Measurements from ENCODE around the gene C15orf39. TPM values are rescaled to one million over a fixed set of nuclear protein-coding genes. Genes with fewer than 3 reads are reported as not detected.
"Not testable (repeated sequence)": the region's sequence is repeated elsewhere in the genome, so short reads cannot be mapped to it uniquely, and the experiment has no call there.

C15orf39 gene
- total and polyA plus RNA-seq, 2 donors from 2014 or later: 5.7 to 32.7 TPM

DNA sequence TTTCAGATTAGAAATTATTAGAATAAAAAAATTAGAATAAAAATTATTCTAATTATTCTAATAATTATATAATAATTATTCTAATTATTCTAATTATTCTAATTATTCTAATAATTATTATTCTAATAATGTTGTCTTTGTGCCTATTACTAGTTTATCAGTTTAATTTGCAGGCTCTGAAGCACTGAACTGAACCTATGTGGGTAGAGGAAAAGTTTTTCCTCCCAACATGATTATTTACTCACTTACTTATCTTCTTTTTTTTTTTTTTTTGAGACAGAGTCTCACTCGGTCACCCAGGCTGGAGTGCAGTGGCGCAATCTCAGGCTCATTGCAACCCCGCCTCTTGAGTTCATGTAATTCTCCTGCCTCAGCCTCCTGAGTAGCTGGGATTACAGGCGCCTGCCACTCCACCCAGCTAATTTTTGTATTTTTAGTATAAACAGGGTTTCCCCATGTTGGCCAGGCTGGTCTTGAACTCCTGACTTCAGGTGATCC is 39.7 kb upstream of the C15orf39 start:
- no peak overlapping the region for H3K27ac ChIP-seq (ENCODE audit: low read depth in 2 of 2, low read length in 2 of 2)
- H3K4me1 ChIP-seq (ENCODE audit: control insufficient read depth in 2 of 3, insufficient read depth in 2 of 3, low read depth in 1 of 3, low read length in 3 of 3): no peaks in the 10 kb centered on the region
- intact Hi-C loops (cut with DNase I): no loop called here
- no peak overlapping the region for H3K9ac ChIP-seq (ENCODE audit: low read length in 3 of 3)
- TF ChIP-seq, protein P1, sequence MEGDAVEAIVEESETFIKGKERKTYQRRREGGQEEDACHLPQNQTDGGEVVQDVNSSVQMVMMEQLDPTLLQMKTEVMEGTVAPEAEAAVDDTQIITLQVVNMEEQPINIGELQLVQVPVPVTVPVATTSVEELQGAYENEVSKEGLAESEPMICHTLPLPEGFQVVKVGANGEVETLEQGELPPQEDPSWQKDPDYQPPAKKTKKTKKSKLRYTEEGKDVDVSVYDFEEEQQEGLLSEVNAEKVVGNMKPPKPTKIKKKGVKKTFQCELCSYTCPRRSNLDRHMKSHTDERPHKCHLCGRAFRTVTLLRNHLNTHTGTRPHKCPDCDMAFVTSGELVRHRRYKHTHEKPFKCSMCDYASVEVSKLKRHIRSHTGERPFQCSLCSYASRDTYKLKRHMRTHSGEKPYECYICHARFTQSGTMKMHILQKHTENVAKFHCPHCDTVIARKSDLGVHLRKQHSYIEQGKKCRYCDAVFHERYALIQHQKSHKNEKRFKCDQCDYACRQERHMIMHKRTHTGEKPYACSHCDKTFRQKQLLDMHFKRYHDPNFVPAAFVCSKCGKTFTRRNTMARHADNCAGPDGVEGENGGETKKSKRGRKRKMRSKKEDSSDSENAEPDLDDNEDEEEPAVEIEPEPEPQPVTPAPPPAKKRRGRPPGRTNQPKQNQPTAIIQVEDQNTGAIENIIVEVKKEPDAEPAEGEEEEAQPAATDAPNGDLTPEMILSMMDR (IDR thresholded peaks at IDR 0.05; ENCODE audit: borderline replicate concordance, extremely low read depth, insufficient read depth): no peak
- no peak overlapping the region for H3K4me3 ChIP-seq (ENCODE audit: low read length in 3 of 3)
- no peak for DNase-seq
- no peaks in the 10 kb centered on the region for H3K36me3 ChIP-seq (ENCODE audit: control insufficient read depth in 2 of 3, insufficient read depth in 3 of 3, low read length in 3 of 3)
- no peak for FAIRE-seq
- no peaks in the 10 kb centered on the region for H3K9me3 ChIP-seq (ENCODE audit: control insufficient read depth in 2 of 3, insufficient read depth in 1 of 3, low read length in 3 of 3)
- no peaks in the 10 kb centered on the region for H3K27me3 ChIP-seq (ENCODE audit: control insufficient read depth, insufficient read depth, low read length)

DNA sequence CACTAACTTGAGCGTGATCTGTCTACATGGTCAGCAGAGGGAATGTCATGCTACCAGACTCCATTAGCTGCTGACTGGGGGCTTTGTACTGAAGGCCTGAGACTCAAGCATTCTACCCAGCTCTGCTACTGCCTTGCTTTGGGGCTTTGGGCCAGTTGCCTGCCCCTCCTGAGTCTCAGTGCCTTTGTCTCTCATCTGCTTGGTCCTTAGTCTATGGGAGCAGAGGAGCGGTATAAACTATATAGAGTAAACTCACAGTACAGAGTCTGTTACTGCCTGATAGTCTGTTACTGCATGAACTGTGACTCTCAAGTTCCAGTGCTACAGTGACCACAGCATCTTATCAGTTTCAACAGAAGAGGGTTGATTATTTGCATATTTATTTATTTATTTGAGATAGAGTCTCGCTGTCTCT is 38.5 kb upstream of the C15orf39 start:
- intact Hi-C loops (cut with DNase I): no loop called here
- Histone ChIP-seq H3K36me3 (ENCODE audit: control insufficient read depth in 2 of 3, insufficient read depth in 3 of 3, low read length in 3 of 3) (no peaks in the 10 kb centered on the region), H3K27me3 (ENCODE audit: control insufficient read depth, insufficient read depth, low read length) (no peaks in the 10 kb centered on the region)

DNA sequence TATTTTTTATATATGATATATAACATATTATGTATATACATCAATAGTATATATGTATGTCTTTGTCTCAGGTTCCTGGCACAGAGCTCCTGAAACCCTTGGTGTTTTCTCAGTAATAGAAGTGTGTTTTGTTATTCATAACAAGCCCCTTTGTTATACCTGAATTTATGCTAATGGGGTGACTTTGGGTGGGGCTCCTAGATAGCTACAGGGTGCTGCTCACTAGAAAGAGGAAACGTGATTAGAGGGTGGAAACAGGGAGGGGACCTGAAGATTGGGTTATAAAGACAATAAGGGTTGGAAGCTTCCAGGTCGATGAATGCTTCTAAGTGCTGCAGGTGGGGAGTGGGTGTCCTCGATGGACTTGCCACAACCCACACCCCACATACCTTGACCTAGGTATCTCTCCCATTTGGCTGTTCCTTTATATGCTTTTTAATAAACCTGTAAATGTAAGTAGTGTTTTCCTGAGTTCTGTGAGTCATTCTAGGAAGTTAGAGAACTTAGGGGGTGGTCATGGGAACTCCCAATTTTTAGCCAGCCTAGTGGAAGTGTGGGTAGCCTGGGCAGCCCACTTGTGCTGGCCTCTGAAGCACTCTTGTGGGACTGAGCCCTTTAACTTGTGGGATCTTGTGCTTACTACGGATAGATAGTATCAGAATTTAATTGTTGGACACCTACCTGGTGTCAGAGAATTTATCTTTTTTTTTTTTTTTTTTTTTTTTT is 36.9 kb upstream of the C15orf39 start:
- DNase-seq: no peak
- Histone ChIP-seq H3K27me3 (ENCODE audit: control insufficient read depth, insufficient read depth, low read length) (no peaks in the 10 kb centered on the region), H3K36me3 (ENCODE audit: control insufficient read depth in 2 of 3, insufficient read depth in 3 of 3, low read length in 3 of 3) (no peaks in the 10 kb centered on the region), H3K9ac (ENCODE audit: low read length in 3 of 3) (no peak overlapping the region), H3K27ac (ENCODE audit: low read depth in 2 of 2, low read length in 2 of 2) (no peak overlapping the region), H3K4me3 (ENCODE audit: low read length in 3 of 3) (no peak overlapping the region), H3K9me3 (ENCODE audit: control insufficient read depth in 2 of 3, insufficient read depth in 1 of 3, low read length in 3 of 3) (peaks cover 0 to 5% (median 0%) of the 10 kb centered on the region in 3 donors), H3K4me1 (ENCODE audit: control insufficient read depth in 2 of 3, insufficient read depth in 2 of 3, low read depth in 1 of 3, low read length in 3 of 3) (no peaks in the 10 kb centered on the region)
- intact Hi-C loops (cut with DNase I): no loop called here
- TF ChIP-seq, protein P1 (IDR thresholded peaks at IDR 0.05; ENCODE audit: borderline replicate concordance, extremely low read depth, insufficient read depth): no peak
- FAIRE-seq: no peak

More for the DNA sequence above, 38.5 kb upstream of the C15orf39 start:
- TF ChIP-seq, protein P1 (IDR thresholded peaks at IDR 0.05; ENCODE audit: borderline replicate concordance, extremely low read depth, insufficient read depth): no peak
- Histone ChIP-seq H3K27ac (ENCODE audit: low read depth in 2 of 2, low read length in 2 of 2) (no peak overlapping the region), H3K9ac (ENCODE audit: low read length in 3 of 3) (no peak overlapping the region), H3K4me3 (ENCODE audit: low read length in 3 of 3) (no peak overlapping the region), H3K4me1 (ENCODE audit: control insufficient read depth in 2 of 3, insufficient read depth in 2 of 3, low read depth in 1 of 3, low read length in 3 of 3) (no peaks in the 10 kb centered on the region), H3K9me3 (ENCODE audit: control insufficient read depth in 2 of 3, insufficient read depth in 1 of 3, low read length in 3 of 3) (no peaks in the 10 kb centered on the region)
- FAIRE-seq (no peak), DNase-seq (no peak)

DNA sequence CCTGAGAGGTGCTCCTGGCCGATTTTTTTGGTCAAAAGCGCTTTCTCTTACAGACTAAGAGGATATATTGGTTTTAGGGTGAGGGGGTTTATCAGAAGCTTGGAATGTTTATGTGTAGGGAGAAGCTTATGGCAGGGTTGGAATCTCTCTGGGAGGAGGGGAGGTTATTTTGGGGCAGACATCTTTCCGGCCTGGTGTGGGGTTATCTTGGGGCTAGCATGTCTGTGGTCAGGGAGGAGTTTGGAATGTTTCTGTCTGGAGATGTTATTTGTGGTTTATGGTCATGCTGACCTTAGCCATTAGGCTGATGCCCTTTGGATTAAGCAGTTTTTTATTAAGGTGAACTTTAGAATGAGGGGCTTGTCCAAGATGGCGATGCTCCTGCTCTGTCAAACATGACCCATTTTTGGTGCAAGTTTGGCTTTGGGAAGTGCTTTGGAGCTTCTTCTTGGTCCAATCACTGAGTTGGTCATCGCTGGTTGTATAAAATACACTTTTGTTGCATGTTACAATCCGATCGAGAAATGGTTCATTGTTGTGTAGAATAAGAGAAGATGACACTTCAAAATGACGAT is 35.1 kb upstream of the C15orf39 start:
- H3K4me3 ChIP-seq (ENCODE audit: low read length in 3 of 3); H3K9me3 ChIP-seq (ENCODE audit: control insufficient read depth in 2 of 3, insufficient read depth in 1 of 3, low read length in 3 of 3); H3K27ac ChIP-seq (ENCODE audit: low read depth in 2 of 2, low read length in 2 of 2); FAIRE-seq; intact Hi-C loops (cut with DNase I); H3K9ac ChIP-seq (ENCODE audit: low read length in 3 of 3); H3K36me3 ChIP-seq (ENCODE audit: control insufficient read depth in 2 of 3, insufficient read depth in 3 of 3, low read length in 3 of 3); H3K27me3 ChIP-seq (ENCODE audit: control insufficient read depth, insufficient read depth, low read length); H3K4me1 ChIP-seq (ENCODE audit: control insufficient read depth in 2 of 3, insufficient read depth in 2 of 3, low read depth in 1 of 3, low read length in 3 of 3); DNase-seq: not testable (repeated sequence)

All from kidney (tissue), 14 donors.